ENCODE results near the gene GALNT2. TPM values are rescaled to one million over a fixed set of nuclear protein-coding genes. Genes with fewer than 3 reads are reported as not detected.

Gene GALNT2
- total and polyA plus RNA-seq, 3 experiments from 2014 or later, result 15.7 to 69.0 (median 65.6) TPM

- Mint-ChIP-seq H3K4me1 (peaks cover 30 to 50% (median 40%) of the 10 kb centered on the region in 3 donors), H3K27ac (peak overlapping the region in 7 of 8 donors; percentile 8 to 78 (median 36)), H3K4me3 (peak overlapping the region; percentile 66 to 86 (median 76)), H3K36me3 (peaks cover 0 to 4% (median 0%) of the 10 kb centered on the region in 3 donors), H3K9me3 (no peaks in the 10 kb centered on the region), H3K27me3 (no peaks in the 10 kb centered on the region)
- Histone ChIP-seq H3K4me3 (ENCODE audit: low read length) (no peak overlapping the region), H3K36me3 (ENCODE audit: insufficient read depth, low read length) (no peaks in the 10 kb centered on the region), H3K27ac (ENCODE audit: low read depth, low read length) (no peak overlapping the region), H3K4me1 (ENCODE audit: insufficient read depth, low read length) (peaks cover 7% of the 10 kb centered on the region), H3K9me3 (ENCODE audit: low read length) (no peaks in the 10 kb centered on the region), H3K27me3 (ENCODE audit: insufficient read depth, low read length, poor library complexity, severe bottlenecking) (no peaks in the 10 kb centered on the region)
- POLR2A ChIA-PET, result no interaction called here
- no peak for DNase-seq
- CTCF ChIA-PET, result no interaction called here
These were observed 102.6 kb downstream of the GALNT2 start for GRCh38 chr1:230169454-230170152.

DNA sequence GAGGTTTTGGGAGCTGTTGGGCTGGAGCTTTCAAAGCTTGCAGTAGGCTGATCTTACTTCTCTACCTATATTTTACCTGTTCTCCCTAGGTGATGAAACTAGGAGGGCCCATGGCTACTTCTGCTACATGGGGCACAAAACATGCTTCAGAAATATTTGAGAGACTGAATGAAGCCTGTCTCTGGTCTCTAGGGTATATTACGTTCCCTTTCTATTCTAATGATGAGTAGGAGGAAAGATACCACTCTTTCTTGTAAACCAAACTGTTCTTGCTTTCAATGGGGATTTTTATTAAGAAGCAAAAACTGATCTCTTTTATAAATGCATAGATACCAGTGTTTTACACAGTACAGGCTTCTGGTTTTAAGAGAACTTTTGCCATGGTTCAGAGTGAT is 103.1 kb downstream of the GALNT2 start:
- Mint-ChIP-seq H3K27me3 (no peaks in the 10 kb centered on the region), H3K36me3 (peaks cover 0 to 4% (median 0%) of the 10 kb centered on the region in 3 donors), H3K9me3 (no peaks in the 10 kb centered on the region), H3K27ac (peak overlapping the region in 4 of 8 donors; percentile 8 to 78 (median 58)), H3K4me1 (peaks cover 31 to 56% (median 40%) of the 10 kb centered on the region in 3 donors), H3K4me3 (peak overlapping the region in 6 of 7 donors; percentile 66 to 86 (median 76))
- H3K4me1 ChIP-seq (ENCODE audit: insufficient read depth, low read length), result peaks cover 7% of the 10 kb centered on the region
- H3K27me3 ChIP-seq (ENCODE audit: insufficient read depth, low read length, poor library complexity, severe bottlenecking), result no peaks in the 10 kb centered on the region
- no peak overlapping the region for H3K27ac ChIP-seq (ENCODE audit: low read depth, low read length)
- no peak overlapping the region for H3K4me3 ChIP-seq (ENCODE audit: low read length)
- POLR2A ChIA-PET, result no interaction called here
- CTCF ChIA-PET, result no interaction called here
- no peak for DNase-seq
- no peaks in the 10 kb centered on the region for H3K9me3 ChIP-seq (ENCODE audit: low read length)
- no peaks in the 10 kb centered on the region for H3K36me3 ChIP-seq (ENCODE audit: insufficient read depth, low read length)

GRCh38 chr1:230170622-230171021 is 103.6 kb downstream of the GALNT2 start:
- peaks cover 32 to 56% (median 40%) of the 10 kb centered on the region in 3 donors for H3K4me1 Mint-ChIP-seq
- ChIA-PET POLR2A (no interaction called here), CTCF (no interaction called here)
- H3K9me3 Mint-ChIP-seq, result no peaks in the 10 kb centered on the region
- peaks cover 7% of the 10 kb centered on the region for H3K4me1 ChIP-seq (ENCODE audit: insufficient read depth, low read length)
- H3K36me3 ChIP-seq (ENCODE audit: insufficient read depth, low read length), result no peaks in the 10 kb centered on the region
- H3K4me3 ChIP-seq (ENCODE audit: low read length), result no peak overlapping the region
- peak overlapping the region in 1 of 7 donors; percentile 86 for H3K4me3 Mint-ChIP-seq
- H3K9me3 ChIP-seq (ENCODE audit: low read length), result no peaks in the 10 kb centered on the region
- no peaks in the 10 kb centered on the region for H3K27me3 ChIP-seq (ENCODE audit: insufficient read depth, low read length, poor library complexity, severe bottlenecking)
- H3K27me3 Mint-ChIP-seq, result no peaks in the 10 kb centered on the region
- H3K27ac ChIP-seq (ENCODE audit: low read depth, low read length), result no peak overlapping the region
- peak overlapping the region in 5 of 8 donors; percentile 7 to 78 (median 63) for H3K27ac Mint-ChIP-seq
- H3K36me3 Mint-ChIP-seq, result peaks cover 0 to 4% (median 0%) of the 10 kb centered on the region in 3 donors
- DNase-seq, result no peak

DNA sequence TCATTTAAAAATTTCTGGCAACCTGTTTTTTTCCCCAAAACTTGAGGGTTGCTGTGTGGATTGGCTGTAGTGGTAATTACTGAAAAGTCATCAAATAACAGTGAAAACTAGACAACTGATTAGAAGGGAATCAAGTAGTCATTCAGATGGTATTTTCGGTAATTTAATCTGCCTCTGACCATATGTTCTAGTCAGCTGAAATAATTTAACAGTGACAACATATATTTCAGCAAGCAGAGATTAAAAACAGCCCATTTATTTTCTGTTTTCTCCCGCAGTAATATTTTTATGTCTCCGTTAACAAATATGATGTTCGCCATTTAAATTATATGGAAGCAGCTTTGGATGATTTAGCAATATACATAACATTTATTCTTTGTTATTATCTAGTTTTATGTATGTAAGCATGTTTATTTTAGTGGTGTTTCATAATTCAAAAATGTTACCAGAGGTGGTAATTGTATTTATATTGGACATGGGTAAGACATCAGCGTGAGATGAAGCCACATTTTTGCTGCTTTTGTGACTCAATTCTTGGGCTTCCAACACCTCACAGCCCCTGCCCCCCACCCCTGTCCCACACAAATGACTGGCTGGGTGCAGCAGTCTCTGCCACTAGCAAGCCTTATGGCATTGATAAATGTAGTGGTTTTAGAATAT is 104.4 kb downstream of the GALNT2 start:
- Mint-ChIP-seq H3K27me3 (no peaks in the 10 kb centered on the region), H3K9me3 (no peaks in the 10 kb centered on the region), H3K27ac (no peak overlapping the region), H3K4me1 (peaks cover 39 to 60% (median 43%) of the 10 kb centered on the region in 3 donors), H3K4me3 (no peak overlapping the region), H3K36me3 (peaks cover 0 to 4% (median 0%) of the 10 kb centered on the region in 3 donors)
- Histone ChIP-seq H3K4me3 (ENCODE audit: low read length) (no peak overlapping the region), H3K27me3 (ENCODE audit: insufficient read depth, low read length, poor library complexity, severe bottlenecking) (no peaks in the 10 kb centered on the region), H3K36me3 (ENCODE audit: insufficient read depth, low read length) (no peaks in the 10 kb centered on the region), H3K9me3 (ENCODE audit: low read length) (no peaks in the 10 kb centered on the region), H3K4me1 (ENCODE audit: insufficient read depth, low read length) (peaks cover 7% of the 10 kb centered on the region), H3K27ac (ENCODE audit: low read depth, low read length) (no peak overlapping the region)
- ChIA-PET POLR2A (no interaction called here), CTCF (no interaction called here)
- no peak for DNase-seq

DNA sequence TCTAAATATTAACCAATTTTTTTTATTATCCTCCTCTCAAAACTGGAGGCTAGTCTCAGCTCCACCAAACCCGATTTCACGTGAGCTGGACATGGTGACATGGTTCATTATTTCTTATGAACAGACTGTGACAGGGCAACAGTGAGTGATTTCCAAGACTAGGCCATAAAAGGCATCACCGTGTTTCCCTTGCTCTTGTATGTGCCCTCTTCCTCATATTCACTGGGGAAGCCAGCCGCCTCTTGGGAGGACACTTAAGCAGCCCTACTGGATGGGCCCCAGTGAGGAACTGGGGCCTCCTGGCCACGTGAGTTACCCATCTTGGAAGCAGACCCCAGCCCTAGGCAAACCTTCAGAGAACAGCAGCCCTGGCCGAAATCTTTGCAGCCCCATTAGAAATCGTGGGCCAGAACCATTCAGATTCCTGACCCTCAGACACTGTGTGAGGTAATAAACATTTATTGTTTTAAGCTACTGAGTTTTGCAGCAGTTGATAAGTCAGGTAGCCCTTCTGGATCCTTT is 105.0 kb downstream of the GALNT2 start:
- Mint-ChIP-seq H3K4me1 (peaks cover 43 to 62% (median 46%) of the 10 kb centered on the region in 3 donors), H3K27me3 (no peaks in the 10 kb centered on the region)
- CTCF ChIA-PET, result no interaction called here

DNA sequence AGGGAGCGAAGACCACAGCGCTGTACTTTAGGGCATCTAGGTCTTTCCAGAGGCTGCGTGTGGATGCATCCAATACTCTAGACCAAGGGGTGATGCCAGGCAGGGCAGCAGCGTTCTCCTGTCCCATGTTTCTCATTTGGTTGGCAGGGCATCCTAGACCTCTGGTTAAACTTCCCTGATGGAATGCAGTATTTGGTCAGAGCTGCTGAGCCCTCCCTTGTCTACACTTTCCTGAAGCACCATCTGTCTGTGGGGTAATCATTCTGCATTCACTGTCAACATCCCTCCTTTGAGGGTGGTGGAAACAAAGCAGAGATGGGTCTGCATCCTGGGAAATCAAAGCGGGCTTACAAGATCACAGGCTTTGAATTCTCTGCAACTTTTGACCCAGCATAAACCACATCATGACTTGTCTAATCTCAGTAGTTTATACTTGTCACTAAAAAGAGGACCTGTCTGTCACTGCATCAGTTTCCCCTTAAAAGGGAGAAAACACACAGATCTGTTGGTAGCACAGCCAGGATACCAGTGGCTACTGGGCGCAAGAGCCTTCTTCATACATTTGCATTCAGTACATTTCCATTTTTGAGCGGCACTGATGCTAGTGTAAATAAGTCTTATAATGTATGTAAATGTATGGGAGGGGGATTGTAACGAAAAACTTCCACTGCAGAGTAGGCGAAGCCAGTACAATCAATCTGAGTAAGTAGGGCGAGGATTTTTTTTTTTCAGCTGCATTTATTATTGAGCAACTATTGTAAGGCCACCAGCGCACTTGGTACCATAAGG is 106.3 kb downstream of the GALNT2 start:
- H3K4me3 Mint-ChIP-seq, result no peak overlapping the region
- no peaks in the 10 kb centered on the region for H3K27me3 Mint-ChIP-seq
- CTCF ChIA-PET, result no interaction called here
- H3K27ac ChIP-seq (ENCODE audit: low read depth, low read length), result no peak overlapping the region
- peaks cover 45 to 63% (median 52%) of the 10 kb centered on the region in 3 donors for H3K4me1 Mint-ChIP-seq
- H3K9me3 Mint-ChIP-seq, result no peaks in the 10 kb centered on the region
- no peak overlapping the region for H3K4me3 ChIP-seq (ENCODE audit: low read length)
- H3K27me3 ChIP-seq (ENCODE audit: insufficient read depth, low read length, poor library complexity, severe bottlenecking), result no peaks in the 10 kb centered on the region
- H3K27ac Mint-ChIP-seq, result no peak overlapping the region
- H3K9me3 ChIP-seq (ENCODE audit: low read length), result no peaks in the 10 kb centered on the region
- H3K36me3 ChIP-seq (ENCODE audit: insufficient read depth, low read length), result no peaks in the 10 kb centered on the region
- POLR2A ChIA-PET, result no interaction called here
- DNase-seq, result no peak
- peaks cover 7% of the 10 kb centered on the region for H3K4me1 ChIP-seq (ENCODE audit: insufficient read depth, low read length)
- peaks cover 0 to 9% (median 3%) of the 10 kb centered on the region in 3 donors for H3K36me3 Mint-ChIP-seq

More for the DNA sequence above, 105.0 kb downstream of the GALNT2 start:
- peaks cover 7% of the 10 kb centered on the region for H3K4me1 ChIP-seq (ENCODE audit: insufficient read depth, low read length)
- no peaks in the 10 kb centered on the region for H3K9me3 ChIP-seq (ENCODE audit: low read length)
- H3K9me3 Mint-ChIP-seq, result no peaks in the 10 kb centered on the region
- POLR2A ChIA-PET, result interaction anchor here (0.6 kb wide), 1 partner anchor 28 kb away, joined by 8 read pairs; no protein-coding TSS in a partner anchor
- no peak overlapping the region for H3K4me3 Mint-ChIP-seq
- H3K27ac Mint-ChIP-seq, result no peak overlapping the region
- no peak overlapping the region for H3K4me3 ChIP-seq (ENCODE audit: low read length)
- no peak overlapping the region for H3K27ac ChIP-seq (ENCODE audit: low read depth, low read length)
- DNase-seq, result no peak
- peaks cover 0 to 4% (median 0%) of the 10 kb centered on the region in 3 donors for H3K36me3 Mint-ChIP-seq
- no peaks in the 10 kb centered on the region for H3K27me3 ChIP-seq (ENCODE audit: insufficient read depth, low read length, poor library complexity, severe bottlenecking)
- H3K36me3 ChIP-seq (ENCODE audit: insufficient read depth, low read length), result no peaks in the 10 kb centered on the region

DNA sequence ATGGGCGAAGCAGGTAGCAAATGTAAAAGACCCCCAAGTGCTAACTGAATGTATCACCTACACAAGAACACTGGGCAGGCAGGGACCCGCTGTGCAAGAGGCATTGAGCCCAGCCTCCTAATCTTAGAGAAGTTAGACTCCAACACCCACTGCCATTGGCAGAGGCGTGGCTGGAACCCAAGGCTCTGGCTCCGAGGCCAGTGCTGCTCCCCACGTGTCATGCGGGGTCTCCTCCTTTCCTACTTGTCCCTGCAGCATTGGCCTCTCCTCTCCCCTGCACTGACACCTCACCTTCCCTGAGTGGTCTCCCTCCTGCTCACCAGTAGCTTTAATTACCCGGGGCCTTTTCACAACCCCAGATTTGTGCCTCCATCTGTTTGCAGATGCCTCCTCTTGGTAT is 107.0 kb downstream of the GALNT2 start:
- ChIA-PET CTCF (no interaction called here), POLR2A (no interaction called here)
- Histone ChIP-seq H3K4me3 (ENCODE audit: low read length) (no peak overlapping the region), H3K9me3 (ENCODE audit: low read length) (no peaks in the 10 kb centered on the region), H3K27ac (ENCODE audit: low read depth, low read length) (no peak overlapping the region), H3K4me1 (ENCODE audit: insufficient read depth, low read length) (peaks cover 7% of the 10 kb centered on the region), H3K36me3 (ENCODE audit: insufficient read depth, low read length) (no peaks in the 10 kb centered on the region), H3K27me3 (ENCODE audit: insufficient read depth, low read length, poor library complexity, severe bottlenecking) (no peaks in the 10 kb centered on the region)
- Mint-ChIP-seq H3K4me1 (peaks cover 41 to 59% (median 48%) of the 10 kb centered on the region in 3 donors), H3K4me3 (no peak overlapping the region), H3K36me3 (peaks cover 0 to 13% (median 3%) of the 10 kb centered on the region in 3 donors), H3K27ac (peak overlapping the region in 1 of 8 donors; percentile 18), H3K27me3 (no peaks in the 10 kb centered on the region), H3K9me3 (no peaks in the 10 kb centered on the region)
- no peak for DNase-seq
